ENCODE results near the gene BMAL2. TPM values are rescaled to one million over a fixed set of nuclear protein-coding genes. Genes with fewer than 3 reads are reported as not detected.

BMAL2 gene
- 1 to 10 TPM in 1 of 4 donors, under 1 TPM in 3; 0.63 to 3.2 (median 0.68) TPM for total RNA-seq

DNA sequence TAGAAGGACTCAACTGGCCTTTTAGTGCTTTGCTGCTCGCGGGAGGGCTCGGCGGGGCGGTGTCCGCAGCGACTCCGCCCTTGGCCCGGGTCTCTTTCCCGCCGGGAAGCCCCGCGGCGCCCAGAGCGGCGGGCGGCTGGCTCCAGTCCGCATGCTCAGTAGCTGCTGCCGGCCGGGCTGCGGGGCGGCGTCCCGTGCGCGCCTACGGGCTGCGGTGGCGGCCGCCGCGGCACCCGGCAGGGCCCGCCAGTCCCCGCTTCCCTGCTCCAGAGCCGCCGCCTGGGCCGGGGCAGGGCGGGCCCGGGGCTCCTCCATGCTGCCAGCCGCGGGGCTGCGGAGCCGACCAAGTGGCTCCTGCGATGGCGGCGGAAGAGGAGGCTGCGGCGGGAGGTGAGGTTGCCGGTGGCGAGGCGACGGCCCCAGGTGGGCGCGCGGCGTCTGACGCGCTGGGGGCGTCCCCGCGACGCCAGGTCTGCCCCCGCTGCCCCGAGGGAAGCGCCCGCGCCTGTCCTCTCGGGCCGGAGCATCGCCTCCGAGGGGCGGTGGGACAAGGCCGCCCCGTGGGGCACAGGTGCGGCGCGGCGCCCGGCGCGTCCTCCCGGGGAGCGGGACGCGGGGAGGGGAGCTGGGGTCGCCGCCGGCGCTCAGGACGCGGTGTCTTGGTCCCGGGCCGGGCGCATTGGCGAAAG, at the start of gene BMAL2:
Gene BMAL2 (plus strand): TSS at position 123 of the 689 bp plus-strand sequence. CDS start 237 bp downstream, at position 360.
- Histone ChIP-seq H3K36me3 (no peaks in the 10 kb centered on the region), H3K9me3 (no peaks in the 10 kb centered on the region), H3K4me3 (replicated peaks in 1 of 3) (peak within 1 kb of the TSS; percentile 27 to 47 (median 29)), H3K27me3 (no peaks in the 10 kb centered on the region), H3K4me1 (peaks cover 0 to 14% of the 10 kb centered on the region in 2 donors), H3K27ac (no peak within 1 kb of the TSS)
- 0 to 1% methylated on average over 4 to 20 of the region's 96 CpGs for WGBS, 2 donors
- peak; percentile 19 to 24 for DNase-seq
- intact Hi-C loops (cut with DNase I) = no loop called here
- no peak for TF ChIP-seq CTCF (IDR thresholded peaks at IDR 0.05)
- no peak for TF ChIP-seq POLR2A (IDR thresholded peaks at IDR 0.05)

DNA sequence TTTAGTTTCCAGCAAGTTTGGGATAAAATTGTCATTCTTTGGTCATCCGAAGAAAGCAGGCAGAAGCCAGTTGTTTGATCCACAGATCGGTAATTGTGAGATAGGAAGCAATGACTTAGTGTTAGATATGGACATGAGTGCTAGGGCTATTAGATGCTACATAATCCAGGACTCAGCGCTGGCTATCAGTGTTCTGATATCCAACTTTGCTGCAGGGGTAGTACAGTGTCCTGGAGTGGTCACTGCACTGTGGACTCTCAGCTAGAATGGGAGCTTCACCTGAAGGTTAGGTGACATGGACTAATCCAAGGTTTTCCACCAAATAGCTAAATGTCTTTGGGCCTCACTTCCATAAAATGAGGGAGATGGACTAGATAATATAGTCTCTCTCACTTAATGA, 48.6 kb upstream of the BMAL2 start:
- intact Hi-C loops (cut with DNase I) = no loop called here
- Histone ChIP-seq H3K36me3 (no peaks in the 10 kb centered on the region), H3K9me3 (no peaks in the 10 kb centered on the region), H3K27me3 (no peaks in the 10 kb centered on the region), H3K27ac (peak overlapping the region in 2 of 3 donors; percentile 53 to 60), H3K4me1 (peaks cover 23 to 24% of the 10 kb centered on the region in 2 donors), H3K4me3 (replicated peaks in 1 of 3) (no peak overlapping the region)
- no peak for TF ChIP-seq POLR2A (IDR thresholded peaks at IDR 0.05)
- no peak for TF ChIP-seq CTCF (IDR thresholded peaks at IDR 0.05)
- DNase-seq = no peak
- WGBS, 2 donors = 96 to 98% methylated on average over 3 of the region's 3 CpGs

DNA sequence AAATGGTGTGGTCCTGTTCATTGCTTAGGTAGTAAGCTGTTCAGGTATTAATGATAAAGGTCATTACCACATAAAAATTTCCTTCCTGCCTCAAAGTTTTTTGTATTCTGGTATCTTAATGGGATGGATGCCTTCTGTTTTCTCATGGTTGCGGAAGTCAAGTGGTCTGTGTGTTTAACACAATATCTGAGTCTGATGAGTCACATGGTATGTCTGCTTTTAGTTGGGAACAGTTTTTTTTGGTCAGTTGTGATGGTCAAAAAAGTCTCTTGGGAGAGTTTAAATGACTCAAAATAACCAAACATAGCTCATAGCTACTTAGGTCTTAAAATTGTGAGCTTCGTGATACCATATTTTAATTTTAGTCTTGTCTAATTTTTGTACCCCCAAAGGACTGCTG, 47.9 kb upstream of the BMAL2 start:
- intact Hi-C loops (cut with DNase I) = no loop called here
- no peak for DNase-seq
- Histone ChIP-seq H3K27me3 (no peaks in the 10 kb centered on the region), H3K4me3 (replicated peaks in 1 of 3) (no peak overlapping the region), H3K4me1 (peaks cover 23 to 28% of the 10 kb centered on the region in 2 donors), H3K9me3 (no peaks in the 10 kb centered on the region), H3K27ac (peak overlapping the region; percentile 30 to 60 (median 53)), H3K36me3 (no peaks in the 10 kb centered on the region)
- TF ChIP-seq CTCF (IDR thresholded peaks at IDR 0.05) (no peak), POLR2A (IDR thresholded peaks at IDR 0.05) (no peak)
- WGBS, 2 donors = 48% methylated on average over 2 of the region's 2 CpGs

DNA sequence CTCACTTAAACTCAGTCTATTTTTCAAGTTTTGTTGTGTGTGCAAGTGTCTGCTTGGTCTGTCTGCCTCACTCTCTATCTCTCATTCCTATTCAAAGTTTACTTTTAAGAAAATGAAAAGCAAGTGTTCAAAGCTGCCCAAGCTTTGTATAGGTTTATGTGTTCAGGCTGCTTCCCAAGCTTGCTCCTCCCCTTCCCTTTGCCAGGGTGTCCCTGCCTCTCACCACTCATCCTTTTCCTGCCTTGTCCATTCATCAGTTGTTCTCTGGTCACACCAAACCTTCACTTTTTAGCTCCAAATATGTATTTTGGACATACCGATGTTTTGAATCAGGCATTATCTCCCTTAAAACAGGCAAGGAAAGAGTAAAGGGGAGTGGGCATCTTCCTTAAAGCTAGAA, 47.2 kb upstream of the BMAL2 start:
- Histone ChIP-seq H3K36me3 (no peaks in the 10 kb centered on the region), H3K4me3 (replicated peaks in 1 of 3) (no peak overlapping the region), H3K27me3 (no peaks in the 10 kb centered on the region), H3K4me1 (peaks cover 23 to 28% of the 10 kb centered on the region in 2 donors), H3K27ac (peak overlapping the region; percentile 12 to 60 (median 53)), H3K9me3 (no peaks in the 10 kb centered on the region)
- TF ChIP-seq POLR2A (IDR thresholded peaks at IDR 0.05) = no peak
- TF ChIP-seq CTCF (IDR thresholded peaks at IDR 0.05) = no peak
- no peak for DNase-seq
- intact Hi-C loops (cut with DNase I) = no loop called here
- WGBS, 2 donors = 86 to 92% methylated on average over 1 of the region's 1 CpG

DNA sequence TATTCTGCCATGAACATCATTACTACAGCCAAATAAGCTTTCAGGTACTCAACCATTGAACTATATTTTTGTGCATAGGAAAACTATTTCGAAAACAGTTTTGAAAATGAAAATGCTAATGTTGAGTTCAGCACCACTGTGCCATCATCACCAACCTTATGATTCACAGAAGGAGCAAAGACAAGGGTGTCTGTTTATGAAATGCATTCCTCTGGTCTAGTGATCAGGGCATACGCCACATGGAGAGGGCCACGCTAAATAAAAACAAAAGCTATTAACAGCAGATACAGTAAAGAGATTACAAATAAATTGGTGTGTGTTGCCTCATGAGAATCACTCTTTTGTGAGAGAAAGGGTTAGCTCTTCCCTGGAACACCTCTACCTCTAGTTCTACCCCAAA, 43.2 kb upstream of the BMAL2 start:
- no peak for TF ChIP-seq POLR2A (IDR thresholded peaks at IDR 0.05)
- TF ChIP-seq CTCF (IDR thresholded peaks at IDR 0.05) = no peak
- Histone ChIP-seq H3K4me1 (peaks cover 40 to 50% of the 10 kb centered on the region in 2 donors), H3K27ac (no peak overlapping the region), H3K4me3 (replicated peaks in 1 of 3) (no peak overlapping the region), H3K27me3 (no peaks in the 10 kb centered on the region), H3K36me3 (no peaks in the 10 kb centered on the region), H3K9me3 (no peaks in the 10 kb centered on the region)
- no peak for DNase-seq
- intact Hi-C loops (cut with DNase I) = no loop called here
- 94 to 95% methylated on average over 3 of the region's 3 CpGs for WGBS, 2 donors

Data from thyroid gland (tissue), 4 donors.